Activated T-helper 1 cell treated with anti-CD3 and anti-CD28 coated beads, Interleukin-12 subunit alpha, Interleukin-12 subunit beta, Interleukin-2, Interleukin-4 antibody, amounts not matched to agents 30 ng/mL and 10 ng/mL and 1 ng/mL, durations not matched to agents 14 hours and 24 hours and 36 hours (primary cell): ENCODE results near the gene SLC5A9. TPM values are rescaled to one million over a fixed set of nuclear protein-coding genes. Genes with fewer than 3 reads are reported as not detected.

Source experiments
- DNase-seq: peaks from one replicate; pipeline ENCODE4 v3.0.0; 2021; ENCODE audit warnings: low spot score
- H3K27ac Mint-ChIP-seq: one replicate; pipeline ENCODE4 v1.8.0; 2021; ENCODE audit warnings: mild to moderate bottlenecking, mixed read lengths
- H3K27me3 Mint-ChIP-seq: one replicate; pipeline ENCODE4 v1.8.0; 2022; ENCODE audit warnings: mild to moderate bottlenecking, moderate library complexity, mixed read lengths; ENCODE audit not compliant: insufficient read depth
- H3K36me3 Mint-ChIP-seq: one replicate; pipeline ENCODE4 v1.8.0; 2021; ENCODE audit warnings: low read depth, mixed read lengths
- H3K4me1 Mint-ChIP-seq: one replicate; pipeline ENCODE4 v1.8.0; 2021; ENCODE audit warnings: low read depth, mixed read lengths
- H3K4me3 Mint-ChIP-seq: one replicate; pipeline ENCODE4 v1.8.0; 2021; ENCODE audit warnings: mild to moderate bottlenecking, moderate library complexity, mixed read lengths
- H3K9me3 Mint-ChIP-seq: one replicate; pipeline ENCODE4 v1.8.0; 2021; ENCODE audit warnings: mixed read lengths
- intact Hi-C: fragments of 100-400 bp; cut with micrococcal nuclease; formaldehyde crosslinking; loops from one replicate; pipeline ENCODE4 v1.15.1; 2024
- total RNA-seq: library from RNA; stranded (reverse); gene quantifications from 2 replicates; pipeline ENCODE4 v1.2.3, GENCODE V29; 2022

SLC5A9 gene
- total RNA-seq, 1 donor from 2014 or later = not detected

GRCh38 chr1:48232722-48233121, 10.2 kb downstream of the SLC5A9 start:
- H3K27ac Mint-ChIP-seq = no peak overlapping the region
- no peaks in the 10 kb centered on the region for H3K4me1 Mint-ChIP-seq
- intact Hi-C loops = no loop called here
- DNase-seq = no peak
- no peak overlapping the region for H3K4me3 Mint-ChIP-seq
- H3K36me3 Mint-ChIP-seq = no peaks in the 10 kb centered on the region
- peaks cover 2% of the 10 kb centered on the region for H3K27me3 Mint-ChIP-seq
- no peaks in the 10 kb centered on the region for H3K9me3 Mint-ChIP-seq

- DNase-seq = no peak
- H3K27me3 Mint-ChIP-seq = peaks cover 2% of the 10 kb centered on the region
- H3K4me3 Mint-ChIP-seq = no peak overlapping the region
- H3K9me3 Mint-ChIP-seq = no peaks in the 10 kb centered on the region
- intact Hi-C loops = no loop called here
- no peaks in the 10 kb centered on the region for H3K4me1 Mint-ChIP-seq
- no peak overlapping the region for H3K27ac Mint-ChIP-seq
- H3K36me3 Mint-ChIP-seq = no peaks in the 10 kb centered on the region
Measured at GRCh38 chr1:48233666-48234485, 11.4 kb downstream of the SLC5A9 start.

- intact Hi-C loops = loop anchor here (2.0 kb wide), 1 partner anchor 143 kb away; no protein-coding TSS in a partner anchor
- H3K27ac Mint-ChIP-seq = no peak overlapping the region
- no peak overlapping the region for H3K4me3 Mint-ChIP-seq
- H3K36me3 Mint-ChIP-seq = no peaks in the 10 kb centered on the region
- H3K9me3 Mint-ChIP-seq = no peaks in the 10 kb centered on the region
- no peaks in the 10 kb centered on the region for H3K4me1 Mint-ChIP-seq
- H3K27me3 Mint-ChIP-seq = peaks cover 2% of the 10 kb centered on the region
- no peak for DNase-seq
Measured at GRCh38 chr1:48235652-48236051, 13.1 kb downstream of the SLC5A9 start.

DNA sequence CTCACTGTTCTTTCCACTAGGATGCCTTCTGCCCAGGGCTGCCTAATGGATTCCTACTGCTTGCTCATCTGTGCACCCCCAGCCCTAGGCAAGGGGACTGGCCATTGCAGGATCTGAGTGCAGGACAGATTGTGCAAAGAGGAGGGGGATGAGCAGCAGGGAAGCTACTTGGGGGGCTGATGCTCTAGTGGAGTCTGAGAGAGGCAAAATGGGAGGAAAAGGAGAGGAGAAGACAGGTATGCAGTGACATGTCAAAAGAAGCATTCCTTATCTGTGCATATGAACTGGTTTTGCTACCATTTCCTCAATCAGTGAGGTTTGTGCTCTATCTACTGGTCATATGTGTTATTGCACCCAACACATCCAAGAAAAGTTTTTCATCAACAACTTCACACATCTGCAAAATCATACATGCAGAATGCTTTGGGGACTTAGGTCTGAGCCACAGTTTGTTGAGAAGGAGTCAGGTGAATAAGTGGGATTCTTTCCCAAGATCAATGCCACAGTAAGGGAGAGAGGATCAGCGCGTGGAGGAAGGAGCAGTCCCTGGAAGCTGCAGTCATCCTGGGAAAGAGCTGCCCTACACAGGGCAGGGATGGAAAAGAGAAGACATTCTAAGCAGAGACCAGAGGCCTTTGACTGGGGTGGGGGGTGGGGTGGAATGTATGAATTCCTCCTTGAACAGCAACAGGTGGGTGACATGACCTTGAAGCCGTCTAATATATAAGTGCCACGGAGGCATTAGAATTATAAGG, 14.4 kb downstream of the SLC5A9 start:
- Mint-ChIP-seq H3K36me3 (no peaks in the 10 kb centered on the region), H3K9me3 (no peaks in the 10 kb centered on the region), H3K27ac (no peak overlapping the region), H3K27me3 (peaks cover 4% of the 10 kb centered on the region), H3K4me3 (no peak overlapping the region), H3K4me1 (no peaks in the 10 kb centered on the region)
- DNase-seq = no peak
- intact Hi-C loops = loop anchor here (2.0 kb wide), 1 partner anchor 144 kb away; no protein-coding TSS in a partner anchor

GRCh38 chr1:48242141-48242736, 19.7 kb downstream of the SLC5A9 start:
- no peak overlapping the region for H3K4me3 Mint-ChIP-seq
- intact Hi-C loops = no loop called here
- H3K9me3 Mint-ChIP-seq = no peaks in the 10 kb centered on the region
- H3K27ac Mint-ChIP-seq = no peak overlapping the region
- peaks cover 2% of the 10 kb centered on the region for H3K27me3 Mint-ChIP-seq
- DNase-seq = no peak
- H3K36me3 Mint-ChIP-seq = no peaks in the 10 kb centered on the region
- H3K4me1 Mint-ChIP-seq = no peaks in the 10 kb centered on the region

- Mint-ChIP-seq H3K9me3 (no peaks in the 10 kb centered on the region), H3K4me1 (no peaks in the 10 kb centered on the region), H3K4me3 (no peak overlapping the region), H3K27me3 (peaks cover 2% of the 10 kb centered on the region), H3K27ac (no peak overlapping the region), H3K36me3 (no peaks in the 10 kb centered on the region)
- intact Hi-C loops = no loop called here
- no peak for DNase-seq
Measured at GRCh38 chr1:48245106-48245505, 22.6 kb downstream of the SLC5A9 start.

- H3K4me3 Mint-ChIP-seq = no peak overlapping the region
Measured at GRCh38 chr1:48246727-48247126, 24.2 kb downstream of the SLC5A9 start.

DNA sequence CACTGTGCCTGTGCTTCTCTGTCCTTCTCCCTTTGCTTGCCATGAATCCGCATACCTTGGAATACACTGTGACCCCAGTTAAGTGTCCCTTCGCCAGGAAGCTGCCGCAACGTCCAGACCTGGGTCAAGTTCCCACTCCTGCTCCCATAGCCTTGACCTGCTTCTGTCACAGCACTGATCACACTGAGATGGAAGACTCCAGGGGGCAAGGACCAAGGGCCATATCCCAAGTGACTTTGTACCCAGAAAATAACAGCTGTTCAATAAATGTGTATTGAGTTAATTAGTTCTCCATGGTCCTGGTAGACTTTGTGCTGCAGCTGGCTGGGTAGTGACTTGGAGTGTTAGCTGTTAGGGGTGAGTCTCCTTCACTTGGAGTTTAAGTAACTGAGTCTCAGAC, 25.8 kb downstream of the SLC5A9 start:
- H3K4me3 Mint-ChIP-seq = no peak overlapping the region
- H3K27me3 Mint-ChIP-seq = no peaks in the 10 kb centered on the region
- H3K4me1 Mint-ChIP-seq = no peaks in the 10 kb centered on the region
- DNase-seq = no peak
- no peaks in the 10 kb centered on the region for H3K36me3 Mint-ChIP-seq
- intact Hi-C loops = no loop called here
- H3K9me3 Mint-ChIP-seq = no peaks in the 10 kb centered on the region
- no peak overlapping the region for H3K27ac Mint-ChIP-seq

More at GRCh38 chr1:48246727-48247126, 24.2 kb downstream of the SLC5A9 start:
- Mint-ChIP-seq H3K27ac (no peak overlapping the region), H3K9me3 (no peaks in the 10 kb centered on the region), H3K36me3 (no peaks in the 10 kb centered on the region), H3K27me3 (peaks cover under 1% of the 10 kb centered on the region), H3K4me1 (no peaks in the 10 kb centered on the region)
- no peak for DNase-seq
- intact Hi-C loops = no loop called here

GRCh38 chr1:48249868-48250267, 27.4 kb downstream of the SLC5A9 start:
- H3K4me1 Mint-ChIP-seq = no peaks in the 10 kb centered on the region
- H3K4me3 Mint-ChIP-seq = no peak overlapping the region
- no peak for DNase-seq
- no peaks in the 10 kb centered on the region for H3K36me3 Mint-ChIP-seq
- H3K27ac Mint-ChIP-seq = no peak overlapping the region
- intact Hi-C loops = no loop called here
- H3K27me3 Mint-ChIP-seq = no peaks in the 10 kb centered on the region
- no peaks in the 10 kb centered on the region for H3K9me3 Mint-ChIP-seq

- DNase-seq = no peak
- H3K4me3 Mint-ChIP-seq = no peak overlapping the region
- no peak overlapping the region for H3K27ac Mint-ChIP-seq
- no peaks in the 10 kb centered on the region for H3K9me3 Mint-ChIP-seq
- no peaks in the 10 kb centered on the region for H3K4me1 Mint-ChIP-seq
- no peaks in the 10 kb centered on the region for H3K36me3 Mint-ChIP-seq
- H3K27me3 Mint-ChIP-seq = peaks cover 2% of the 10 kb centered on the region
- intact Hi-C loops = no loop called here
Measured at GRCh38 chr1:48250572-48250971, 28.1 kb downstream of the SLC5A9 start.

DNA sequence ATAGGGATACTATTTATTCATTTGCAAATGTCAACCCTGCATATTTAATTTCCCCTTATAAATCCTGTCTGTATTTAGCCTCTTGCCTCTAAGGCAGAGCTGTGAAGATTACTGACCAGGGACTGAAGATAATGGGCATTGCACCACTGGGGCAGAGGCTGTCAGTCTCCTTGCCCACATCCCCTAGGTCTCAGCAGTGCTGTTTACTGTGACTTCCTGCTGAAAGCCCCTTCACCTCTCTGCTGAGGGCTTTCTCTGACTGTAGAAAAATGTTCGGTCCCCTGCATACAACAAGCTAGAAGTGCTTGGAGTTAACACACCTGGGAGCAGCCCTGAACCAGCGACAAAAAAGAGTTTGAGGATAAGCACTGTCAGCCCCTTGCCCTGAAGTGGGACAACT, 28.8 kb downstream of the SLC5A9 start:
- no peak overlapping the region for H3K4me3 Mint-ChIP-seq
- no peak overlapping the region for H3K27ac Mint-ChIP-seq
- no peaks in the 10 kb centered on the region for H3K9me3 Mint-ChIP-seq
- H3K27me3 Mint-ChIP-seq = peaks cover 2% of the 10 kb centered on the region
- no peaks in the 10 kb centered on the region for H3K36me3 Mint-ChIP-seq
- H3K4me1 Mint-ChIP-seq = no peaks in the 10 kb centered on the region
- intact Hi-C loops = no loop called here
- no peak for DNase-seq

DNA sequence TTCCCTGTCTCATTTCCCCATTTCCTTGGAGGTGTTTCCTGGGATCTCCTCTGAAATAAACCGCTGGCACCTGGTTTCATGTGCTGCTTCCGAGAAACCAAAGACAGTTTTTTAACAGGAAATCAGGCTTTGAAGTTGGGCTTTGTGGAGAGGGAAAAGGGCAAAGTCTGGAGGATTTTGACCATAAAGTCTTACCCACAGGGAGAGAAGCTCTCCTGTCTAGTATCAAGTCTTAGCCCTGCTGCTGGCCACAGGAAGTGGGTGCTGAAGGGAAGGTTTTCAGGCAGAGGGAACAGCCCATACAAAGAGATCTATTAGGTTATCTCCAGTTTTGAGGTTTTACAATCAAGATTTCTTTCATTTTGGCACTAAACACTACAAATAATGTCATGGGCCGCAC, 29.3 kb downstream of the SLC5A9 start:
- peaks cover 2% of the 10 kb centered on the region for H3K27me3 Mint-ChIP-seq
- no peaks in the 10 kb centered on the region for H3K36me3 Mint-ChIP-seq
- intact Hi-C loops = no loop called here
- H3K9me3 Mint-ChIP-seq = no peaks in the 10 kb centered on the region
- no peaks in the 10 kb centered on the region for H3K4me1 Mint-ChIP-seq
- no peak overlapping the region for H3K27ac Mint-ChIP-seq
- H3K4me3 Mint-ChIP-seq = no peak overlapping the region
- no peak for DNase-seq

DNA sequence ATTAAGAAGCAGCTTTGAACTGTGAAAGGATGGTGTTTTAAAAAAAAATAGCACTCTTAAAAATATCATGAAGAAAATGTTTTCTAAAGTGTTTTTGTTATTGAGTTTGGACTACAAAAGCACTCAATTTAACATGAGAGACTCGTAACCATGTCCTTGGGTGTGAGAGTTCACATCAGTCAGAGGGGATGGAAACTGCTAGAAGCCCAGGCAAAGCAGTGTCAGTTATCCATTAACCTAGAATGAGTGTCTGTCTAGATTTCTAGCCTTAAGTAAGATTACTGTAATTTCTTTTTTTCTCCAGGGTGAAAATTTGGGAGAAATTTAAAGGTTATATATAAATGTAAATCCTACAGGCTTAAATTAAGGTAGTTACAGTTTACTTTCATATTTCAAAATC, 31.7 kb downstream of the SLC5A9 start:
- Mint-ChIP-seq H3K36me3 (no peaks in the 10 kb centered on the region), H3K27me3 (peaks cover 2% of the 10 kb centered on the region), H3K4me3 (no peak overlapping the region), H3K4me1 (no peaks in the 10 kb centered on the region), H3K27ac (no peak overlapping the region), H3K9me3 (no peaks in the 10 kb centered on the region)
- intact Hi-C loops = no loop called here
- DNase-seq = no peak
